Right ventricle myocardium superior (tissue), 1 donor: ENCODE measurements around the gene YKT6. TPM values are rescaled to one million over a fixed set of nuclear protein-coding genes. Genes with fewer than 3 reads are reported as not detected.

Experiments
- ATAC-seq: fragments of 200-7000 bp; cut with Tn5 transposase; one replicate; pipeline ENCODE4 v1.9.1; 2020; ENCODE audit warnings: mild to moderate bottlenecking; ENCODE audit not compliant: poor library complexity
- DNase-seq: peaks from one replicate; pipeline ENCODE4 v3.0.0-alpha.2; 2020
- intact Hi-C: fragments of 100-400 bp; cut with DNase I; formaldehyde crosslinking; loops from one replicate; pipeline ENCODE4 v1.11.2; 2022
- total RNA-seq: library from RNA; stranded (reverse); fragmentation: NEBNext Ultra II Directional; extraction: Animal tissue kit (Norgen Biotek cat#: 25700); gene quantifications from one replicate; pipeline ENCODE4 v1.2.1, GENCODE V29; 2021
- donor health status: DM: no; HTN: yes; CAD: no; lungs with severe emphysema.

Gene YKT6
- total RNA-seq, 1 donor from 2014 or later: 48.9 TPM

- ATAC-seq: no peak
- intact Hi-C loops: no loop called here
- DNase-seq: no peak
Observed at GRCh38 chr7:44263326-44264082, 62.7 kb downstream of the YKT6 start.

Other genes with a start within 250 kb of the YKT6 start
- gene SPDYE1, start 203.1 kb upstream of the YKT6 start, total RNA-seq: not detected
- 28.0 TPM for gene DBNL, start 156.3 kb upstream of the YKT6 start, total RNA-seq
- 1,131 TPM for gene PGAM2, start 135.4 kb upstream of the YKT6 start, total RNA-seq
- gene POLM, start 118.4 kb upstream of the YKT6 start, total RNA-seq: 15.5 TPM
- 12.4 TPM for gene AEBP1, start 96.6 kb upstream of the YKT6 start, total RNA-seq
- gene POLD2, start 77.4 kb upstream of the YKT6 start, total RNA-seq: 75.3 TPM
- gene MYL7, start 59.6 kb upstream of the YKT6 start, total RNA-seq: 2,290 TPM
- 1.3 TPM for gene GCK, start 11.5 kb upstream of the YKT6 start, total RNA-seq
- gene CAMK2B, start 124.6 kb downstream of the YKT6 start, total RNA-seq: 87.2 TPM